Mesothelial cell of epicardium (in vitro differentiated cells): ENCODE measurements around the gene CENATAC. TPM values are rescaled to one million over a fixed set of nuclear protein-coding genes. Genes with fewer than 3 reads are reported as not detected.

Experiments used
- DNase-seq, 2 experiments: peaks; one replicate each; pipeline ENCODE4 v3.0.0; 2021; ENCODE audit warnings: low spot score in 2 of 2; ENCODE audit not compliant: unreplicated experiment in 2 of 2
- H3K27ac Mint-ChIP-seq: 2 replicates; pipeline ENCODE4 v1.8.0; 2021; ENCODE audit warnings: mixed read lengths
- H3K27me3 Mint-ChIP-seq: 2 replicates; pipeline ENCODE4 v1.8.0; 2021; ENCODE audit warnings: low read depth, mixed read lengths
- H3K36me3 Mint-ChIP-seq: 2 replicates; pipeline ENCODE4 v1.8.0; 2021; ENCODE audit warnings: mixed read lengths
- H3K4me1 Mint-ChIP-seq: 2 replicates; pipeline ENCODE4 v1.8.0; 2021; ENCODE audit warnings: mixed read lengths
- H3K4me3 Mint-ChIP-seq: 2 replicates; pipeline ENCODE4 v1.8.0; 2021; ENCODE audit warnings: mild to moderate bottlenecking, moderate library complexity, mixed read lengths
- H3K9me3 Mint-ChIP-seq: 2 replicates; pipeline ENCODE4 v1.8.0; 2021; ENCODE audit warnings: mixed read lengths
- CTCF ChIP-seq: fragments of 200-600 bp; sonication (generic); IDR thresholded peaks from one replicate; pipeline ENCODE4 v1.5.0; 2021; ENCODE audit warnings: antibody characterized with exemption; ENCODE audit not compliant: unreplicated experiment
- microRNA-seq: library from miRNA; unstranded; fragments of <30 nt; microRNA quantifications from one replicate; pipeline ENCODE4 v1.2.0, GENCODE V29; 2021; ENCODE audit warnings: inconsistent platforms, mixed read lengths
- total RNA-seq: library from RNA; stranded (reverse); gene quantifications from 3 replicates; pipeline ENCODE4 v1.2.1, GENCODE V29; 2021

CENATAC gene
- total RNA-seq, 1 donor from 2014 or later, result 69.1 TPM

- Mint-ChIP-seq H3K27me3 (no peaks in the 10 kb centered on the region), H3K4me3 (no peak overlapping the region), H3K36me3 (peaks cover 2% of the 10 kb centered on the region), H3K4me1 (peaks cover 15% of the 10 kb centered on the region), H3K9me3 (no peaks in the 10 kb centered on the region), H3K27ac (no peak overlapping the region)
- DNase-seq, result no peak
- TF ChIP-seq CTCF, result no peak
Measured at GRCh38 chr11:119062779-119063178, 64.8 kb downstream of the CENATAC start.

- Mint-ChIP-seq H3K27me3 (no peaks in the 10 kb centered on the region), H3K36me3 (peaks cover 4% of the 10 kb centered on the region), H3K4me1 (peaks cover 17% of the 10 kb centered on the region), H3K4me3 (no peak overlapping the region), H3K9me3 (no peaks in the 10 kb centered on the region), H3K27ac (no peak overlapping the region)
- no peak for DNase-seq
- no peak for TF ChIP-seq CTCF
Measured at GRCh38 chr11:119065369-119065768, 67.4 kb downstream of the CENATAC start.

Small RNA genes within 50 kb of the gene (microRNA-seq; reads per million reads assigned to microRNA genes)
- gene MIR3656, result not detected

Other genes with a start within 250 kb of the CENATAC start
- gene DDX6, start 207.0 kb upstream of the CENATAC start, total RNA-seq, result 189 to 194 TPM (median 191 TPM) in 3 replicates
- gene CXCR5, start 114.2 kb upstream of the CENATAC start, total RNA-seq, result not detected in 3 replicates
- 88.6 to 92.4 TPM (median 91.7 TPM) in 3 replicates for gene BCL9L, start 72.2 kb upstream of the CENATAC start, total RNA-seq
- 2.2 to 3.0 TPM (median 2.7 TPM) in 3 replicates for gene UPK2, start 41.8 kb upstream of the CENATAC start, total RNA-seq
- gene FOXR1, start 26.4 kb upstream of the CENATAC start, total RNA-seq, result not detected in 3 replicates
- gene RPS25, start 20.2 kb downstream of the CENATAC start, total RNA-seq, result 1,201 to 1,234 TPM (median 1,218 TPM) in 3 replicates
- 53.9 to 56.5 TPM (median 54.5 TPM) in 3 replicates for gene TRAPPC4, start 20.6 kb downstream of the CENATAC start, total RNA-seq
- 29.6 to 35.3 TPM (median 33.2 TPM) in 3 replicates for gene SLC37A4, start 32.7 kb downstream of the CENATAC start, total RNA-seq
- 131 to 142 TPM (median 133 TPM) in 3 replicates for gene HYOU1, start 59.1 kb downstream of the CENATAC start, total RNA-seq
- gene VPS11, start 69.7 kb downstream of the CENATAC start, total RNA-seq, result 32.5 to 35.2 TPM (median 32.6 TPM) in 3 replicates
- 28.0 to 29.1 TPM (median 28.1 TPM) in 3 replicates for gene HMBS, start 86.7 kb downstream of the CENATAC start, total RNA-seq
- gene DPAGT1, start 103.7 kb downstream of the CENATAC start, total RNA-seq, result 38.2 to 47.7 TPM (median 44.9 TPM) in 3 replicates
- gene C2CD2L, start 109.2 kb downstream of the CENATAC start, total RNA-seq, result 8.7 to 10.5 TPM (median 10.0 TPM) in 3 replicates
- gene HINFP, start 123.4 kb downstream of the CENATAC start, total RNA-seq, result 32.8 to 36.7 TPM (median 34.4 TPM) in 3 replicates
- 1.9 to 2.6 TPM (median 2.0 TPM) in 3 replicates for gene ABCG4, start 150.9 kb downstream of the CENATAC start, total RNA-seq
- gene NLRX1, start 170.6 kb downstream of the CENATAC start, total RNA-seq, result 21.2 to 21.9 TPM (median 21.8 TPM) in 3 replicates
- gene NHERF4, start 187.3 kb downstream of the CENATAC start, total RNA-seq, result 0.42 to 0.67 TPM (median 0.66 TPM) in 3 replicates
- gene CBL, start 208.2 kb downstream of the CENATAC start, total RNA-seq, result 27.5 to 28.0 TPM (median 27.6 TPM) in 3 replicates